HL-60 (cell line): ENCODE data around the gene MMP26.

Source experiments
- DNase-seq, 2 experiments: peaks; one replicate each; pipeline ENCODE4 v3.0.0-alpha.2; 2010 to 2020; ENCODE audit warnings: low read depth in 1 of 2, low spot score in 1 of 2
- H3K27ac ChIP-seq: fragments of 250-450 bp; sonication (Bioruptor Pico); replicated peaks from 2 replicates; pipeline ENCODE4 v1.5.1; 2020; ENCODE audit warnings: mild to moderate bottlenecking, moderate library complexity
- H3K27me3 ChIP-seq: fragments of 250-450 bp; sonication (Bioruptor Pico); 2 replicates; pipeline ENCODE4 v1.5.1; 2021; ENCODE audit warnings: mild to moderate bottlenecking, moderate library complexity; ENCODE audit not compliant: insufficient read depth, poor library complexity, severe bottlenecking
- H3K4me3 ChIP-seq: replicated peaks from 2 replicates; pipeline ENCODE4 v1.5.1; 2011; ENCODE audit warnings: mild to moderate bottlenecking, control low read depth, low read length; ENCODE audit not compliant: insufficient read depth
- CTCF ChIP-seq: IDR thresholded peaks from one replicate; pipeline ENCODE4 v1.5.1; 2011; ENCODE audit warnings: low read length, control low read depth, inconsistent platforms; ENCODE audit not compliant: insufficient read depth
- GABPA ChIP-seq: IDR thresholded peaks from 2 replicates; pipeline ENCODE4 v1.6.1; 2012; ENCODE audit warnings: low read depth
- POLR2AphosphoS5 ChIP-seq: IDR thresholded peaks from 2 replicates; pipeline ENCODE4 v1.6.1; 2012; ENCODE audit warnings: low read depth
- REST ChIP-seq: IDR thresholded peaks from 2 replicates; pipeline ENCODE4 v1.6.1; 2012; ENCODE audit warnings: low read depth; ENCODE audit not compliant: insufficient replicate concordance
- SPI1 ChIP-seq: IDR thresholded peaks from 2 replicates; pipeline ENCODE4 v1.6.1; 2012; ENCODE audit warnings: low read depth, mild to moderate bottlenecking, borderline replicate concordance

Gene MMP26

GRCh38 chr11:4748438-4748837 is 43.9 kb downstream of the MMP26 start:
- Histone ChIP-seq H3K4me3 (no peak overlapping the region), H3K27me3 (peaks cover 2% of the 10 kb centered on the region), H3K27ac (no peak overlapping the region)
- DNase-seq, result no peak
- no peak for TF ChIP-seq SPI1
- no peak for TF ChIP-seq CTCF
- no peak for TF ChIP-seq POLR2AphosphoS5
- TF ChIP-seq REST, result no peak
- TF ChIP-seq GABPA, result no peak

- H3K27ac ChIP-seq, result no peak overlapping the region
- TF ChIP-seq REST, result no peak
- no peak for TF ChIP-seq SPI1
- no peak for TF ChIP-seq GABPA
- no peak for TF ChIP-seq POLR2AphosphoS5
- no peak for TF ChIP-seq CTCF
- no peak for DNase-seq
- no peak overlapping the region for H3K4me3 ChIP-seq
- H3K27me3 ChIP-seq, result peaks cover 2% of the 10 kb centered on the region
These were observed 46.6 kb downstream of the MMP26 start for GRCh38 chr11:4751201-4751600.
